Natural killer cell (primary cell): Measurements from ENCODE around the gene RAD51AP2. TPM values are rescaled to one million over a fixed set of nuclear protein-coding genes. Genes with fewer than 3 reads are reported as not detected.

Source experiments
- ATAC-seq, 3 donors: fragments of 150-1000 bp in 2 of 3; fragments of 200-7000 bp in 1 of 3; cut with Tn5 transposase; 1 replicate in 1 of 3; 2 replicates in 2 of 3; pipeline ENCODE4 v1.10.0; 2021; ENCODE audit warnings: mild to moderate bottlenecking in 2 of 3, moderate library complexity in 2 of 3
- DNase-seq, 2 donors: peaks; one replicate each; pipeline versions ENCODE4 v3.0.0 to v3.0.0-alpha.2; 2013 to 2021; ENCODE audit warnings: mixed read lengths in 1 of 2
- H3K27ac ChIP-seq: one replicate; pipeline ENCODE4 v1.5.1; 2013; ENCODE audit warnings: mild to moderate bottlenecking, low read length
- H3K27me3 ChIP-seq: one replicate; pipeline ENCODE4 v1.6.1; 2013; ENCODE audit warnings: low read length; ENCODE audit not compliant: control insufficient read depth, insufficient read depth
- H3K36me3 ChIP-seq: one replicate; pipeline ENCODE4 v1.6.1; 2013; ENCODE audit warnings: low read length; ENCODE audit not compliant: control insufficient read depth, insufficient read depth
- H3K4me1 ChIP-seq: one replicate; pipeline ENCODE4 v1.6.1; 2013; ENCODE audit warnings: low read length; ENCODE audit not compliant: control insufficient read depth, insufficient read depth
- H3K4me3 ChIP-seq: one replicate; pipeline ENCODE4 v1.5.1; 2013; ENCODE audit warnings: low read length
- H3K9me3 ChIP-seq: one replicate; pipeline ENCODE4 v1.6.1; 2013; ENCODE audit warnings: low read length; ENCODE audit not compliant: control insufficient read depth, insufficient read depth
- H3K27ac Mint-ChIP-seq, 2 donors: one replicate each; pipeline ENCODE4 v1.8.0; 2022; ENCODE audit warnings: mild to moderate bottlenecking in 2 of 2, mixed read lengths in 2 of 2, moderate library complexity in 1 of 2
- H3K27me3 Mint-ChIP-seq, 2 donors: one replicate each; pipeline ENCODE4 v1.8.0; 2022; ENCODE audit warnings: low read depth in 2 of 2, mixed read lengths in 2 of 2
- H3K36me3 Mint-ChIP-seq: one replicate; pipeline ENCODE4 v1.8.0; 2022; ENCODE audit warnings: mixed read lengths
- H3K4me1 Mint-ChIP-seq, 2 donors: one replicate each; pipeline ENCODE4 v1.8.0; 2022; ENCODE audit warnings: mixed read lengths in 2 of 2
- H3K4me3 Mint-ChIP-seq: one replicate; pipeline ENCODE4 v1.8.0; 2022; ENCODE audit warnings: mild to moderate bottlenecking, moderate library complexity, mixed read lengths
- H3K9me3 Mint-ChIP-seq, 2 donors: one replicate each; pipeline ENCODE4 v1.8.0; 2022; ENCODE audit warnings: mixed read lengths in 2 of 2
- WGBS: methylation state at CpG from one replicate; pipeline ENCODE4 v1.1.7; 2013; ENCODE audit warnings: missing lambda C conversion rate; ENCODE audit not compliant: insufficient coverage; 5-methylcytosine and 5-hydroxymethylcytosine counted together
- intact Hi-C: fragments of 100-400 bp; cut with micrococcal nuclease; formaldehyde crosslinking; loops from one replicate; pipeline ENCODE4 v1.14.2; 2022
- total RNA-seq, 4 donors: library from RNA; stranded (reverse); fragments of 120-200 nt in 1 of 4; gene quantifications; one replicate each; pipeline versions ENCODE4 v1.2.3 to v1.2.4, GENCODE V29; 2013 to 2022
- TF ChIP-seq, protein P1 (sequence below): fragments of 200-600 bp; IDR thresholded peaks from one replicate; pipeline ENCODE4 v1.8.0; 2022; ENCODE audit warnings: antibody characterized with exemption

Gene RAD51AP2
- total RNA-seq, 3 donors from 2014 or later (not counting 1 experiment from before 2014, with no cell fraction given), result not detected

DNA sequence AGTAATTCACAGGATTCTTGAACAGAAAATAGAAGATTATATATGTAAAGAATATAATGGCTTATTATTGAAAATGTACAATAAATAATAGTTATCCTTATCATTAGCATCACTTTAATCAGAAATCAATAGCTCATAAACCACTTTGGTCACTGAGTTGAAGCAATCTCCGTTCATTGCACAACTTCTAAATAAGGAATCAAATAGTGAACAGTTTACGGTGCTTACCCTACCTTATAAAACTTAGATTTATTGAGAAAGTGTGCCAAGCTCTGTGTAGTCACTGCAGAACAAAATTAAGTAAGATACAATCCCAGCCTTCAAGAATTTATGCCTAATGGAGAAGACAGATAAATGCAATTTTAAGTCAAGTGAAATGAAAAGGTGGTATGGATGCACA is 29.0 kb upstream of the RAD51AP2 start:
- no peaks in the 10 kb centered on the region for H3K9me3 ChIP-seq
- H3K4me3 ChIP-seq, result no peak overlapping the region
- no peaks in the 10 kb centered on the region for H3K4me1 ChIP-seq
- intact Hi-C loops, result no loop called here
- H3K4me1 Mint-ChIP-seq, result no peaks in the 10 kb centered on the region
- no peak overlapping the region for H3K27ac Mint-ChIP-seq
- no peak overlapping the region for H3K4me3 Mint-ChIP-seq
- H3K9me3 Mint-ChIP-seq, result peaks cover 5 to 8% of the 10 kb centered on the region in 2 donors
- WGBS, result 100% methylated on average over 1 of the region's 2 CpGs
- TF ChIP-seq, protein P1, sequence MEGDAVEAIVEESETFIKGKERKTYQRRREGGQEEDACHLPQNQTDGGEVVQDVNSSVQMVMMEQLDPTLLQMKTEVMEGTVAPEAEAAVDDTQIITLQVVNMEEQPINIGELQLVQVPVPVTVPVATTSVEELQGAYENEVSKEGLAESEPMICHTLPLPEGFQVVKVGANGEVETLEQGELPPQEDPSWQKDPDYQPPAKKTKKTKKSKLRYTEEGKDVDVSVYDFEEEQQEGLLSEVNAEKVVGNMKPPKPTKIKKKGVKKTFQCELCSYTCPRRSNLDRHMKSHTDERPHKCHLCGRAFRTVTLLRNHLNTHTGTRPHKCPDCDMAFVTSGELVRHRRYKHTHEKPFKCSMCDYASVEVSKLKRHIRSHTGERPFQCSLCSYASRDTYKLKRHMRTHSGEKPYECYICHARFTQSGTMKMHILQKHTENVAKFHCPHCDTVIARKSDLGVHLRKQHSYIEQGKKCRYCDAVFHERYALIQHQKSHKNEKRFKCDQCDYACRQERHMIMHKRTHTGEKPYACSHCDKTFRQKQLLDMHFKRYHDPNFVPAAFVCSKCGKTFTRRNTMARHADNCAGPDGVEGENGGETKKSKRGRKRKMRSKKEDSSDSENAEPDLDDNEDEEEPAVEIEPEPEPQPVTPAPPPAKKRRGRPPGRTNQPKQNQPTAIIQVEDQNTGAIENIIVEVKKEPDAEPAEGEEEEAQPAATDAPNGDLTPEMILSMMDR, result no peak
- no peak overlapping the region for H3K27ac ChIP-seq
- DNase-seq, result no peak
- H3K27me3 ChIP-seq, result peaks cover under 1% of the 10 kb centered on the region
- H3K36me3 Mint-ChIP-seq, result no peaks in the 10 kb centered on the region
- H3K36me3 ChIP-seq, result no peaks in the 10 kb centered on the region
- ATAC-seq, result no peak
- peaks cover 0 to 6% of the 10 kb centered on the region in 2 donors for H3K27me3 Mint-ChIP-seq

DNA sequence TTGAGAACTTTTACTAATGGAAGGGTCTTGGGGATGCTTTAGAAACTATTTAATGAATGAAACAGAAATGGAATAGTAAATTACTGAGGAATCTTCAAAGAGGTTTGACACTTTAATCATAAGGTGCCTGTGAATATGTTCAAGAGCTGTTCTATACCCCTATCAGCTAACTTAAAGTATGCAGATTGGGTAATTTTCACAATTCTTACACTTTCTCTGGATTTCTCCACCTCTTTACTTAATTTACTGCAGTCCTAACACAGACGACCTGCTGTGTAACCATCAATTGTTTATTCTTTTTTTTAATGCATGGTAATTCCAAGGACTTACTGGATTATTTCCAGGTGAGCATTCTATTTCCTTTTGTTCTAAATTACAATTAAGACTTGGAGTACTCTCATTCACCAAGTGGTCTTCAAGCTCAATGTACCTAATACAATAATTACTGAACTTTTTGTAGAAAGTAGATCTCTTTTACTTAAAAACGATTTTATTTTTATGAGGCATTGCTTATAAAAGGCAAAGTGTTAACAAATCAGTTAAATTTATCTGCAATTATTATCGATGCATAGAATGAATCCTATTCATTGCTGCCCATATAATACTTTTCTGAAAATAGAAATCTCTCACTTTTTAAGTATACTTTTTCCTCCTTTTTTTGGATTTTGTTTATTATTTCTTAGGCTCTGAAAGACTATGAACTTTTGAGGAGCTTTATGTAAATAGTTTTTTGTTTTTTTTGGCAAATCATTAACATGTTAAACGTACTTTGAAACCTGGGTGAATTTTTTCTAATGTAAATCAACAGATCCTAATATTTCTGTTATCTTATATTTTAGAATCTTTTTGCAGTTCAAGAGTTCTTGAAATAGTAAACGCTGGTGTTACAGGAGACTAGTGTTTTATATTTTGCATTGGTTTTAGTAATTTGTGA is 27.7 kb upstream of the RAD51AP2 start:
- TF ChIP-seq, protein P1, result no peak
- Mint-ChIP-seq H3K27ac (no peak overlapping the region), H3K27me3 (peaks cover 9 to 15% of the 10 kb centered on the region in 2 donors), H3K4me3 (no peak overlapping the region), H3K4me1 (no peaks in the 10 kb centered on the region), H3K36me3 (no peaks in the 10 kb centered on the region), H3K9me3 (peaks cover 0 to 4% of the 10 kb centered on the region in 2 donors)
- no peaks in the 10 kb centered on the region for H3K36me3 ChIP-seq
- WGBS, result 40% methylated on average over 2 of the region's 5 CpGs
- no peaks in the 10 kb centered on the region for H3K9me3 ChIP-seq
- no peaks in the 10 kb centered on the region for H3K4me1 ChIP-seq
- no peak overlapping the region for H3K27ac ChIP-seq
- peaks cover 6% of the 10 kb centered on the region for H3K27me3 ChIP-seq
- intact Hi-C loops, result no loop called here
- ATAC-seq (no peak), DNase-seq (no peak)
- no peak overlapping the region for H3K4me3 ChIP-seq

DNA sequence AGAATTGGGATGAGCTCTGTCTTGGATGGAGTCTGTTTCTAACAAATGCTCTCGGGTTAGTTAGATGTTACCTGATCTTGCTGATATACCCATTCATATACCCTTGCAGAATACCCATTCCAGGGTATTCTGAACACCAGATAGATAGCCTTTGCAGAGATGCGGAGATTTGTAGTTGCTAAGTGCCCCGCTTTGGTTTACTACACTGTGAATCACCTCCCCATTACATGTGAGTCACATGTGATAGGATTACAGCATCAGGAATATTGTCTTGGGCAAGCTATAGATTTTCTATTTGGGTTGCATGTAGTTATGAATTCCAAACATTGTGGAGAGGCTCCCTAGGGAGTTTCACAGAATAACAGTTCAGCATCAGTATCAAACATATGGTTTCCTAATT is 26.0 kb upstream of the RAD51AP2 start:
- no peak overlapping the region for H3K27ac Mint-ChIP-seq

More for the DNA sequence above, 26.0 kb upstream of the RAD51AP2 start:
- Mint-ChIP-seq H3K27me3 (peaks cover 26 to 29% of the 10 kb centered on the region in 2 donors), H3K4me1 (no peaks in the 10 kb centered on the region), H3K9me3 (peaks cover 0 to 4% of the 10 kb centered on the region in 2 donors), H3K36me3 (no peaks in the 10 kb centered on the region), H3K4me3 (no peak overlapping the region)
- Histone ChIP-seq H3K36me3 (no peaks in the 10 kb centered on the region), H3K9me3 (no peaks in the 10 kb centered on the region), H3K4me3 (no peak overlapping the region), H3K27ac (no peak overlapping the region), H3K4me1 (no peaks in the 10 kb centered on the region), H3K27me3 (peaks cover 20% of the 10 kb centered on the region)
- no peak for DNase-seq
- ATAC-seq, result no peak
- intact Hi-C loops, result no loop called here
- 57% methylated on average over 1 of the region's 3 CpGs for WGBS
- TF ChIP-seq, protein P1, result no peak
